ENCODE measurements around the gene CRYZ. TPM values are rescaled to one million over a fixed set of nuclear protein-coding genes. Genes with fewer than 3 reads are reported as not detected.

Gene CRYZ
- total and polyA plus RNA-seq, 12 donors, result 18.1 to 81.6 (median 47.7) TPM

- Histone ChIP-seq H3K27ac (no peak overlapping the region), H3K4me3 (no peak overlapping the region), H3K9me3 (replicated peaks in 1 of 3) (no peaks in the 10 kb centered on the region), H3K36me3 (replicated peaks in 1 of 2) (no peaks in the 10 kb centered on the region), H3K4me1 (replicated peaks in 1 of 2) (no peaks in the 10 kb centered on the region), H3K27me3 (no peaks in the 10 kb centered on the region)
- 75 to 83% (median 77%) methylated on average over 2 of the region's 2 CpGs for WGBS, 4 donors
- TF ChIP-seq, protein P1, sequence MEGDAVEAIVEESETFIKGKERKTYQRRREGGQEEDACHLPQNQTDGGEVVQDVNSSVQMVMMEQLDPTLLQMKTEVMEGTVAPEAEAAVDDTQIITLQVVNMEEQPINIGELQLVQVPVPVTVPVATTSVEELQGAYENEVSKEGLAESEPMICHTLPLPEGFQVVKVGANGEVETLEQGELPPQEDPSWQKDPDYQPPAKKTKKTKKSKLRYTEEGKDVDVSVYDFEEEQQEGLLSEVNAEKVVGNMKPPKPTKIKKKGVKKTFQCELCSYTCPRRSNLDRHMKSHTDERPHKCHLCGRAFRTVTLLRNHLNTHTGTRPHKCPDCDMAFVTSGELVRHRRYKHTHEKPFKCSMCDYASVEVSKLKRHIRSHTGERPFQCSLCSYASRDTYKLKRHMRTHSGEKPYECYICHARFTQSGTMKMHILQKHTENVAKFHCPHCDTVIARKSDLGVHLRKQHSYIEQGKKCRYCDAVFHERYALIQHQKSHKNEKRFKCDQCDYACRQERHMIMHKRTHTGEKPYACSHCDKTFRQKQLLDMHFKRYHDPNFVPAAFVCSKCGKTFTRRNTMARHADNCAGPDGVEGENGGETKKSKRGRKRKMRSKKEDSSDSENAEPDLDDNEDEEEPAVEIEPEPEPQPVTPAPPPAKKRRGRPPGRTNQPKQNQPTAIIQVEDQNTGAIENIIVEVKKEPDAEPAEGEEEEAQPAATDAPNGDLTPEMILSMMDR (IDR thresholded peaks at IDR 0.05), result no peak
- no peak for TF ChIP-seq POLR2A (IDR thresholded peaks at IDR 0.05)
- intact Hi-C loops (cut with DNase I), result no loop called here
- no peak for DNase-seq
Measured at GRCh38 chr1:74697832-74698231, 35.0 kb downstream of the CRYZ start.

DNA sequence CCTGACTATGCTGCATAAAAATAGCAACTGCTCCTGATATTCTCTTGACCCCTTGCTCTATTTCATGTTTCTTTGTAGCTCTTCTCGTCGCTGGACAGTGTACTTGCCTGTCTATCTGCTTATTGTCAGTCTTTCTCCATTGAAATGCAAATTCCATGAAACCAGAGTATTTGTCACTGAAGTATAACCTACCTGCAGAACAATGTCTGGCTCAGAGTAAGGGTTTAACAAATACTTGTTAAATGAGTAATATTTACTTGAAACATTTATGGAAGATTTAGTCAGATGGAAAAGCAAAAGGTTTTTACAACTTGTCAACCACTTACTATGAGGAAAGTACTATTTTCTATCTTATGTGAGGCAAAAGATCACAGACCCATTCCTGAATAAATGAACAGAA is 39.4 kb downstream of the CRYZ start:
- intact Hi-C loops (cut with DNase I), result no loop called here
- no peak for DNase-seq
- H3K4me3 ChIP-seq, result no peak overlapping the region

DNA sequence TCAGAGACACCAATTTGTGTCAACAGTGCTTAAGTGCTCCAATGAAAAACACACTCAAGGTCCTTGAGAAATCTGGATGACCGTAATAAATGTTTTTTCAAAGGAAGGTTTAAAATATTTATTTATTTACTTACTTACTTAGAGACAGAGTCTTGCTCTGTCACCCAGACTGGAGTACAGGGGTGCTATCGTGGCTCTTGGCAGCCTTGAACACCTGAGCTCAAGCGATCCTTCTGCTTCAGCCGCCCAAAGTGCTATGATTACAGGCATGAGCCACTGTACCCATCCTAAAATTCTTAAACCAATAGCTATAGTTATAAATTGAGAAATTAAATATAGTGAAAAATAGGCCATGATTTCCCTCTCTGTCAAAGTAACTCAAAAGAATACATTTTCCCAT is 41.9 kb downstream of the CRYZ start:
- H3K4me1 ChIP-seq (replicated peaks in 1 of 2), result no peaks in the 10 kb centered on the region
- H3K4me3 ChIP-seq, result no peak overlapping the region
- no peak overlapping the region for H3K27ac ChIP-seq
- H3K9me3 ChIP-seq (replicated peaks in 1 of 3), result no peaks in the 10 kb centered on the region
- TF ChIP-seq, protein P1 (IDR thresholded peaks at IDR 0.05), result no peak
- no peak for TF ChIP-seq POLR2A (IDR thresholded peaks at IDR 0.05)
- no peaks in the 10 kb centered on the region for H3K27me3 ChIP-seq
- H3K36me3 ChIP-seq (replicated peaks in 1 of 2), result no peaks in the 10 kb centered on the region
- intact Hi-C loops (cut with DNase I), result no loop called here
- DNase-seq, result no peak
- 77 to 87% (median 83%) methylated on average over 4 of the region's 4 CpGs for WGBS, 4 donors

More for the DNA sequence above, 39.4 kb downstream of the CRYZ start:
- Histone ChIP-seq H3K9me3 (replicated peaks in 1 of 3) (no peaks in the 10 kb centered on the region), H3K27me3 (no peaks in the 10 kb centered on the region), H3K4me1 (replicated peaks in 1 of 2) (no peaks in the 10 kb centered on the region), H3K36me3 (replicated peaks in 1 of 2) (no peaks in the 10 kb centered on the region), H3K27ac (no peak overlapping the region)
- TF ChIP-seq, protein P1 (IDR thresholded peaks at IDR 0.05), result no peak
- no peak for TF ChIP-seq POLR2A (IDR thresholded peaks at IDR 0.05)
- 68 to 76% (median 68%) methylated on average over 2 of the region's 2 CpGs for whole genome bisulfite sequencing, 4 donors

- Histone ChIP-seq H3K27ac (no peak overlapping the region), H3K36me3 (replicated peaks in 1 of 2) (no peaks in the 10 kb centered on the region), H3K4me1 (replicated peaks in 1 of 2) (no peaks in the 10 kb centered on the region), H3K9me3 (replicated peaks in 1 of 3) (no peaks in the 10 kb centered on the region), H3K4me3 (no peak overlapping the region), H3K27me3 (no peaks in the 10 kb centered on the region)
- no peak for TF ChIP-seq POLR2A (IDR thresholded peaks at IDR 0.05)
- TF ChIP-seq, protein P1 (IDR thresholded peaks at IDR 0.05), result no peak
- DNase-seq, result no peak
- intact Hi-C loops (cut with DNase I), result no loop called here
- 1 to 21% (median 11%) methylated on average over 2 of the region's 2 CpGs for WGBS, 4 donors
Measured at GRCh38 chr1:74690364-74690696, 42.5 kb downstream of the CRYZ start.

Measured in adrenal gland (tissue), 12 donors.